ENCODE data around the gene CDK14.

Gene CDK14

GRCh38 chr7:90642978-90643377 is 46.9 kb downstream of the CDK14 start:
- no peak for DNase-seq (ENCODE audit: low spot score)

- DNase-seq (ENCODE audit: low spot score): no peak
Measured at GRCh38 chr7:90645784-90646183, 49.7 kb downstream of the CDK14 start.

GRCh38 chr7:90648107-90648506 is 52.0 kb downstream of the CDK14 start:
- DNase-seq (ENCODE audit: low spot score): no peak

GRCh38 chr7:90648834-90649233 is 52.7 kb downstream of the CDK14 start:
- no peak for DNase-seq (ENCODE audit: low spot score)

- DNase-seq (ENCODE audit: low spot score): no peak
Measured at GRCh38 chr7:90654718-90655427, 58.8 kb downstream of the CDK14 start.

- DNase-seq (ENCODE audit: low spot score): no peak
Measured at GRCh38 chr7:90655566-90655965, 59.4 kb downstream of the CDK14 start.

- DNase-seq (ENCODE audit: low spot score): no peak
Measured at GRCh38 chr7:90657481-90657880, 61.4 kb downstream of the CDK14 start.

- no peak for DNase-seq (ENCODE audit: low spot score)
Measured at GRCh38 chr7:90660100-90660499, 64.0 kb downstream of the CDK14 start.

GRCh38 chr7:90660819-90661218 is 64.7 kb downstream of the CDK14 start:
- DNase-seq (ENCODE audit: low spot score): no peak

- no peak for DNase-seq (ENCODE audit: low spot score)
Measured at GRCh38 chr7:90661290-90662151, 65.4 kb downstream of the CDK14 start.

GRCh38 chr7:90663176-90663575 is 67.1 kb downstream of the CDK14 start:
- DNase-seq (ENCODE audit: low spot score): no peak

- DNase-seq (ENCODE audit: low spot score): no peak
Measured at GRCh38 chr7:90666186-90666585, 70.1 kb downstream of the CDK14 start.

GRCh38 chr7:90668992-90669391 is 72.9 kb downstream of the CDK14 start:
- no peak for DNase-seq (ENCODE audit: low spot score)

GRCh38 chr7:90669492-90669891 is 73.4 kb downstream of the CDK14 start:
- DNase-seq (ENCODE audit: low spot score): no peak

- DNase-seq (ENCODE audit: low spot score): no peak
Measured at GRCh38 chr7:90671571-90671970, 75.5 kb downstream of the CDK14 start.

GRCh38 chr7:90672210-90672609 is 76.1 kb downstream of the CDK14 start:
- DNase-seq (ENCODE audit: low spot score): no peak

- DNase-seq (ENCODE audit: low spot score): no peak
Measured at GRCh38 chr7:90674625-90675024, 78.5 kb downstream of the CDK14 start.

- DNase-seq (ENCODE audit: low spot score): no peak
Measured at GRCh38 chr7:90675982-90676381, 79.9 kb downstream of the CDK14 start.

- DNase-seq (ENCODE audit: low spot score): no peak
Measured at GRCh38 chr7:90677486-90678404, 81.6 kb downstream of the CDK14 start.

GRCh38 chr7:90678986-90679385 is 82.9 kb downstream of the CDK14 start:
- no peak for DNase-seq (ENCODE audit: low spot score)

GRCh38 chr7:90680484-90680883 is 84.4 kb downstream of the CDK14 start:
- DNase-seq (ENCODE audit: low spot score): no peak

- DNase-seq (ENCODE audit: low spot score): no peak
Measured at GRCh38 chr7:90681336-90682022, 85.4 kb downstream of the CDK14 start.
